Measurements from ENCODE around the gene LAMTOR4. TPM values are rescaled to one million over a fixed set of nuclear protein-coding genes. Genes with fewer than 3 reads are reported as not detected.

The LAMTOR4 gene
- total RNA-seq, 1 donor from 2014 or later = 105 TPM

DNA sequence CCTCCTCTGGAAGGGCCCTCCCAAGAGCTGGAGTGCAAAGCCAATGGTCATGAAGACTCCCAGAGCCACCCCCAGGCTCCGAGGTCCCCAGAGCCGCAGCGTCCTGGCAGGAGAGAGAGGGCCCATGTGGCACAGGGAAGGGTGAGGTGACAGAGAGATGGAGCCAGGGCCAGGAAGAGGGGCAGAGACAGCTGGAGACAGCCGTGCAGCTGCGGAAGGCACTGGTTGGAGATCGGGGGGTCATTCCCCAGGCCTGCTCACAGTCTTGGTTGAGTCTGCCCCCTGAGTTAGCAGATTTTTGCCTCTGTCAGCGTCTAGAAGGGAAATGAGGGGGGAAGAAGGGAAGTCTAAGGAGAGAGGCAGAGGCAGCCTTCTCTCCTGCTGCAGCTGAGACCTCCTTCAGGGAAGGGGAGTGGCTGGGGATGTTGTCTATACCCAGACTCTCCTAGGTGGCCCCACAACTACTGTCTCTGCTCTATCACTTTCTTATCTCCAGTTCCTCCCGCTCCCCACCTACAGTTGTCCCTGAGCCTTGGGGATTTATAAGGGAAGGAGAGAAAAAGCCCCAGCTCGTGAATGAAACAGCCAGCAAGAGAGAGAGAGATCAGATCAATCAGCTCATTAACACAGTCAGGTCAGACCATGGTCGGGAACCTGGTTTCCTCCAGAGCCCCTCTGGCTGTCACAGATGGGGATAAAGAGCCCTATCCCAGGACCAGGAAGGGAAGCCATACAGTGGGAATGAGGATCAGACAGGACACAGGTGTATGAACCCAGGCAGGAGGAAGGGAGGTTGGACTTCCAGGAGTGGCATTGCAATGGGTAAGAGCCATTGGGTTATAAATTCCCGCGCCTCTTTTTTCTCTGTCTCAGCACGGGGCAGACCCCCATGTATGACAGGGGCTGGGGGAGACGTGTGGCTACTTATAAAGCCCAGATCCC lies 18.5 kb downstream of the LAMTOR4 start:
- DNase-seq (peak; percentile 61), ATAC-seq (no peak)
- TF ChIP-seq, protein P1, sequence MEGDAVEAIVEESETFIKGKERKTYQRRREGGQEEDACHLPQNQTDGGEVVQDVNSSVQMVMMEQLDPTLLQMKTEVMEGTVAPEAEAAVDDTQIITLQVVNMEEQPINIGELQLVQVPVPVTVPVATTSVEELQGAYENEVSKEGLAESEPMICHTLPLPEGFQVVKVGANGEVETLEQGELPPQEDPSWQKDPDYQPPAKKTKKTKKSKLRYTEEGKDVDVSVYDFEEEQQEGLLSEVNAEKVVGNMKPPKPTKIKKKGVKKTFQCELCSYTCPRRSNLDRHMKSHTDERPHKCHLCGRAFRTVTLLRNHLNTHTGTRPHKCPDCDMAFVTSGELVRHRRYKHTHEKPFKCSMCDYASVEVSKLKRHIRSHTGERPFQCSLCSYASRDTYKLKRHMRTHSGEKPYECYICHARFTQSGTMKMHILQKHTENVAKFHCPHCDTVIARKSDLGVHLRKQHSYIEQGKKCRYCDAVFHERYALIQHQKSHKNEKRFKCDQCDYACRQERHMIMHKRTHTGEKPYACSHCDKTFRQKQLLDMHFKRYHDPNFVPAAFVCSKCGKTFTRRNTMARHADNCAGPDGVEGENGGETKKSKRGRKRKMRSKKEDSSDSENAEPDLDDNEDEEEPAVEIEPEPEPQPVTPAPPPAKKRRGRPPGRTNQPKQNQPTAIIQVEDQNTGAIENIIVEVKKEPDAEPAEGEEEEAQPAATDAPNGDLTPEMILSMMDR (IDR thresholded peaks at IDR 0.05) = no peak
- Histone ChIP-seq H3K36me3 (no peaks in the 10 kb centered on the region), H3K4me1 (peaks cover 7% of the 10 kb centered on the region), H3K9me3 (no peaks in the 10 kb centered on the region), H3K27me3 (peaks cover 8% of the 10 kb centered on the region), H3K4me3 (peak overlapping the region; percentile 53), H3K27ac (no peak overlapping the region)
- intact Hi-C loops (cut with DNase I) = no loop called here

DNA sequence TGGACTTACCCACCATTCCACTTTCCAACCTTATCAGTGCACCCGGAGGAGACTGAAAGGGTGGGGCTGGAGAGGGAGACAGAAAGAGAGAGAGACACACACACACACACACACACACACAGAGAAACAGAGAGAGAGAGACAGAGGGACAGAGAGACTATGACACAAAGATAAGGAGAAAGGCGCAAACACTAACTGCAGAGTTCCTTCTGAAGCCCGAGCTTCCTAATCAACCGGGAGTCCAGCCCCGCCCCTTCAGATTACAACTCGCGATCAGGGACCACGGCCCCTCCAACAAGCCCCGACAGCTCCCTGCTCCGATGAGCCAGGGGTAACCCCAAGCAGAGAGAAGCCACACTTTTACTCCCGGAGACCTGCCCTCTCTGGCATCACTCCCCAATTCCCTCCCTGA lies 19.2 kb downstream of the LAMTOR4 start:
- H3K27ac ChIP-seq = peak overlapping the region; percentile 42

DNA sequence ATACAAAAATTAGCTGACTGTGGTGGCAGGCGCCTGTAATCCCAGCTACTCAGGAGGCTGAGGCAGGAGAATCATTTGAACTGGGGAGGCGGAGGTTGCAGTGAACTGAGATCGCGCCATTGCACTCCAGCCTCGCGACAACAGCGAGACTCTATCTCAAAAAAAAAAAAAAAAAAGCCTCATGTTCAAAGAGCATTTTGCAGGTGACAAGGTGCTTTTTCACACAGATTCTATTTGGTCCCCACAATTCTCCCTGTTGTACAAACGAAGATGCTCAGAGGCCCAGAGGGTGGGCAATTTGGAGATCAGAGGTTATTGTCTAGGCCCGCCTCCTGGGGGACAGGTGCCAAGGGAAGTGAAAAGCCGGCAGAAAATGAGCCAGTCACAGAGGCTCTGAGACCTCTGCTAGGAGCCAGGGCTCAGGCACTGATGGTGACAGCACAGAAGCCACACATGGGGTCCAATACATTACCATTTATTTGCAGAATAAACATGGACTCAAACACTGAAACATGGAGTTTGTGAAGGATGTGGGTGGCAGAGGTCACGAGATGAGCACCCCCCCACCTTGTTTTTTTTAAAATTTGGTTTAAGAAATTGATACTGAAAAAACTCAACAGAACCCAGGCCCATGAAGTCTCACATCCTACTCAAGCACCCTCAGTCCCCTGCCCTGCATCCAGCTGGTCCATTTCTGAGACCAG lies 20.6 kb downstream of the LAMTOR4 start:
- Histone ChIP-seq H3K27ac (no peak overlapping the region), H3K36me3 (no peaks in the 10 kb centered on the region), H3K4me1 (peaks cover 7% of the 10 kb centered on the region), H3K4me3 (no peak overlapping the region), H3K27me3 (peaks cover 15% of the 10 kb centered on the region), H3K9me3 (no peaks in the 10 kb centered on the region)
- DNase-seq (peak; percentile 23), ATAC-seq (no peak)
- TF ChIP-seq, protein P1 (IDR thresholded peaks at IDR 0.05) = no peak
- intact Hi-C loops (cut with DNase I) = no loop called here

More for the DNA sequence above, 19.2 kb downstream of the LAMTOR4 start:
- H3K27me3 ChIP-seq = peaks cover 11% of the 10 kb centered on the region
- peak overlapping the region; percentile 53 for H3K4me3 ChIP-seq
- TF ChIP-seq, protein P1 (IDR thresholded peaks at IDR 0.05) = no peak
- DNase-seq = peak; percentile 61
- H3K36me3 ChIP-seq = no peaks in the 10 kb centered on the region
- intact Hi-C loops (cut with DNase I) = no loop called here
- peaks cover 7% of the 10 kb centered on the region for H3K4me1 ChIP-seq
- H3K9me3 ChIP-seq = no peaks in the 10 kb centered on the region
- ATAC-seq = peak; percentile 6

DNA sequence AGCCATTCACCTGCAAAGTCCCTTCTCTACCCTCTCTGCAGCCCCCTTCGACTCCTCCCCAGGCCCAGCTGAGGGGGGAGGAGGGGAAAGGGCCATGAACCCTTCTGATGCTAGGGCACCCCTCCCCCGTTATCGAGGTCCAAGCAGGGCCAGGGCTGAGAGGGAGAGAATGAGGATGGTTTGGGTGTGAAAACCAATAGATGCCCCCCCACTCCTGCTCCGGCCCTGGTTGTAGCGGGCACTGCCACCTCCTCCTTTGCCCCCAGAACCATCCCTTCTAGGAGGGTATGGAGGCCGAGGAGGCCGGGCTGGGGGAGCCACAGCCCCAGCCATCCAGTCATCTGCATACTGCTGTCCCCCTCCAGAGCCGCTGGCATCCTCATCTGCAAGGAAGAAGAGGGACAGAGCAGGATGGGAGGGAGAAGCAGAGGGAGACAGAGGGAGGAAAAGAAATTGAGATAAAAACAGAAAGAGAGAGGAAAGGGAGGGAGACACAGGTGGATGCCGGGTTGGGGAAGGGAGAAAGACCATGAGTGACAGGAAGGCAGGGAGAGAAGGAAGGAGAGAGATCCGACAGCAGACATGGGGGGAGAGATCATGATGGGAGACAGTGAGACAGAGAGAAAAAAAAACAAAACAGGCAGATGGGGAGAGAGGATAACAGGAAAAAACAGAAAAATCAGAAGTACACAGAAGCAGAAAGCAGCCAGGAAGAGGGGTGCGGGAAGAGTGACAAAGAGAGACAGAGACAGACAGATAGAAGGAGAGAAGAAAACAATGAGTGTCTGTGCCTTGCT lies 21.6 kb downstream of the LAMTOR4 start:
- Histone ChIP-seq H3K36me3 (no peaks in the 10 kb centered on the region), H3K27me3 (peaks cover 15% of the 10 kb centered on the region), H3K4me3 (no peak overlapping the region), H3K4me1 (peaks cover 7% of the 10 kb centered on the region), H3K27ac (no peak overlapping the region), H3K9me3 (no peaks in the 10 kb centered on the region)
- ATAC-seq (no peak), DNase-seq (peak; percentile 48)
- TF ChIP-seq, protein P1 (IDR thresholded peaks at IDR 0.05) = no peak
- intact Hi-C loops (cut with DNase I) = no loop called here

DNA sequence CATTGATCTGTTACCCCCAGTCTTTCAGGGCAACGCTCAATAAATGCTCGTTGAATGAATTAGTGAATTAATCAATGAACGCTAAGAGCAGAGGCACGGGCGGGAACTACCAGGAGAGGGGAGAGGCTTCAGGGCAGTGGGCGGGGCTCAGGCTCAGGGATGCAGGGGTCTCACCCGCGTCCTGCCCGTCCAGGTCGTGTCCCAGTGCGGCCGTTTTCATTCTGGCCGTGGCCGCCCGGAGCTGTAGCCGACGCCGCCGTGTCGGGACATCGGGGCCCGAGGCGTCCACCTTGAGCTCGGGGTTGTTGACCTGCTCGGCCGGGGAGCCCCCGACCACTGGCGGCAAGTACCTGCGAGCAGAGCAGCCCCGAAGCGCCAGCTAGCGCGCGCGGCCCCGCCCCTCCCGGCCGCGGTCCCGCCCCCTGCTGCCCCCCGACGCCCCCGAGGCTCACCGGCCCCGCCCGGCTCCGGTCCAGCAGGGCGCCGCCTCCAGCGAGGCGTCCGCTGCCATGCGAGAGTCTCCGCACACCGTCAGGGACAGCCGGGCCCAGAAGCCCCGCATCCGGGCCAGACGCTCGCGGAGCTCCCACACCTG lies 22.5 kb downstream of the LAMTOR4 start:
- Histone ChIP-seq H3K4me3 (peak overlapping the region; percentile 36), H3K27ac (no peak overlapping the region), H3K4me1 (peaks cover 7% of the 10 kb centered on the region), H3K9me3 (no peaks in the 10 kb centered on the region), H3K27me3 (peaks cover 15% of the 10 kb centered on the region), H3K36me3 (no peaks in the 10 kb centered on the region)
- TF ChIP-seq, protein P1 (IDR thresholded peaks at IDR 0.05) = no peak
- intact Hi-C loops (cut with DNase I) = no loop called here
- ATAC-seq = peak; percentile 32
- peak; percentile 67 for DNase-seq

Data from upper lobe of right lung (tissue), 1 donor.